ELR (cell line): ENCODE measurements around the gene ANXA2R.

Source experiments
- DNase-seq: peaks from one replicate; pipeline ENCODE4 v3.0.0-alpha.2; 2015; ENCODE audit warnings: low read depth

Gene ANXA2R

GRCh38 chr5:43000111-43000840 lies 39.8 kb downstream of the ANXA2R start:
- DNase-seq, result peak; percentile 70

DNA sequence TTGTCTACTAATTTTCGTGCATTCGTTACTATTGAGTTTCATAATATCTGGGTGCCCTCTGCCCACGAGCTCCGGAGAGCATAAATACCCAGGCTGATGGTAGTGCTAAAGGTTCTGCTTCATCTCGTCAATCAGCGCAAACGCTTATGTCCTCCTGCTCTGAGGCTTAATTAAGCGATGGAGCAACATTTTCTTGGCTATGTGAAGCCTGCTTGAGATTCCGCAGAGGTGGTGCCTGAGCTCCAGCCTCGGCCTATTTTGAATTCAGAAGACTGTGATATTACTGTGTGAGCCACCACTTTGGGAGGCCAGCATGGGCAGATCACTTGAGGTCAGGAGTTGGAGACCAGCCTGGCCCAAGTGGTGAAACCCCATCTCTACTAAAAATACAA lies 44.8 kb downstream of the ANXA2R start:
- DNase-seq, result peak; percentile 32

DNA sequence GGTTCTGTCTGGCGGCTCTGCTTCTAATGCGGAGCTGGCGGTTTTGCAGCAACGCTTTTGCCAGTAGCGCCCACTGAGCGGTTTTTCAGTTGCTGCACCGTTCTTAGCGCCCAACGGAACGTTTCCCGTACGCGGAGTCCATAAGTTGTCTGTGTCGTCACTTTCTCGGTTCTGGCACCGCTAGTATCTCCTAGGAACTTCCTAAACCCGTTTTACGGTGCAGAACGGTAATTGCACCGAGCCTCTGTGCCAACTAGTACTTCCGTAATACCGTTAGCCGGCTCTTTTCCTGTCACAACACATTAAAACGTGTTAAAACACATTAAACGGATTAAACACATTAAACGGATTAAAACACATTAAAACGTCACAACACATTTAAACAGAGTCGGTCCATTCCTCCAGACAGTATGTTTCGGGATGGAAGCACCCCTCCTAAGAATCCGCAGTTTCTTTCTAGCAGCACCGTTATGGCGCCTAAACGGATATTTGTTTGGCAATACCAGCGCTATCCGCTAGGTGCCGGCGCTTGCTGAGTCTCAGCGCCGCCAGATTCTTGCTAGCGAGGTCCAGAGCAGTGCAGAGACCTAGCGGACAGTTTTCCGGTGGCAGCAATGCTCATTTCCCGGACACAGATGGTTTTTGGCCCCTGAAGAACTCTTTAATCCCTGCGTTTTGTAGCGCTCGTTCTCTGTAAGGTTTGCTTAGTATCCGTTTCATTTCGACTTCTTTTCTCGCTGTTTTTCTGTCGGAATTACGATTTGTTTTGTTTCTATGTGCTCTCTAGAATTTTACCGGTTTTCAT lies 45.4 kb downstream of the ANXA2R start:
- DNase-seq, result peak; percentile 95

GRCh38 chr5:42994246-42994554 lies 45.9 kb downstream of the ANXA2R start:
- no peak for DNase-seq

- peak; percentile 80 for DNase-seq
Observed at GRCh38 chr5:42993516-42994245, 46.4 kb downstream of the ANXA2R start.

DNA sequence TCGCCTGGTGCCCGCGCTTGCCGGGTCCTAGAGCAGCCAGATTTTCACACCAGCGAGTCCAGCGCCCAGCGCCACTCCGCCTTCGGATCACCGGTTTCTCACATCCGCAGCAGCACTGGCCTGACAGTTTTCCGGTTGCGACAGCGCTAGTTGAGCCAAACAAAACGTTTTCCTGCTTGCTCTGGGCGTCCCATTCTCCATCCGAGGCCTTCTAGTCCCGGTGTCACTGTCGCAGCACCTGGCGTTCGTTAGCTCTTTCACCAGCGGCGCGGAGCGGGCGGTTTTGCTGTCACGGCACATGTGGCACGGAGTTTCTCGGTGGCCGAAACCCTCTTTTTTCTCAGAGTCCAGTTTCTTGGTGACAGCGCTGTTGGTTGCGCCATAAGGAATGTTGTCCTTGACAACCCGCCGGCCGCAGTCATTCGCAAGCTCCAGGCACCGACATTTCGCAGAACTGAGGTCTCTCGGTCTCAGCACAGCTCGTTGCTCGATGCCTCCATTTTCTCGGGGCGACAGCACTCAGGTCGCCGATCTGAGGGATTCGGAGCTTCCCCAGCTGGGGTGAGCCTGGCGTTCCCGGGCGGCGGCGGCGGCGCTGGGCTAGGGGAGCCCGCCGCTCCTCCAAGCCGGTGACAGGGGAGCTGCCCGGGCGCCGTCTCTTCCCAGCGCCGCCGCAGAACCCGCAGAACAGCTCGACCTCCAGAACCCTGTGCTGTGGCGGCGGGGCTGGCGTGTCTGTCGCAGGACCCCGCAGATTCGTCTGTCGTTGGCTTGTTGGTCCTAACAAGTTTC lies 47.8 kb downstream of the ANXA2R start:
- DNase-seq, result peak; percentile 72

- no peak for DNase-seq
Observed at GRCh38 chr5:42991404-42992087, 48.6 kb downstream of the ANXA2R start.

GRCh38 chr5:42990892-42991291 lies 49.2 kb downstream of the ANXA2R start:
- no peak for DNase-seq
